ENCODE data around the gene SERPINA9. TPM values are rescaled to one million over a fixed set of nuclear protein-coding genes. Genes with fewer than 3 reads are reported as not detected.
"Not testable (repeated sequence)": the region's sequence is repeated elsewhere in the genome, so short reads cannot be mapped to it uniquely, and the experiment has no call there.

SERPINA9 gene
- total RNA-seq, 1 donor from 2014 or later: not detected

- DNase-seq (no peak), ATAC-seq (ENCODE audit: poor library complexity) (no peak)
- intact Hi-C loops (cut with DNase I): no loop called here
Measured at GRCh38 chr14:94446126-94446525, 29.9 kb downstream of the SERPINA9 start.

DNA sequence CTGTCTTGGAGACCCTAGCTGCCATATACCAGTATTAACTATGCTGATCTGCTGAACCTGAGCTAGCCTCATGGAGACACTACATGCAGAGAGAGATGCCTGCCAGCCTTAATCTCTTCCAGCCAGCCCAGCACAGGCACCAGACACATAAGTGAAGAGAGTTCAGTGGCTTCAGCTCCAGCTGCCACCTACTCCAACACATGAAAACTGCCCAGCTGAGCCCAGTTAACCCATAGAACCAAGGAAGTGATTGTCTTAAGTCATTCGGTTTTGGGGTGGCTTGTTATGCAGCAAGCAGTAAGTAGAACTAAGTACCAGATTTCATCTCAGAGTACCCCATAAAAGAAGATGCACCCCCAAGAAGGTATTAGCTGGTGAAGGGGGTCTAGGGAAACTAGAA is 31.0 kb downstream of the SERPINA9 start:
- intact Hi-C loops (cut with DNase I): no loop called here

DNA sequence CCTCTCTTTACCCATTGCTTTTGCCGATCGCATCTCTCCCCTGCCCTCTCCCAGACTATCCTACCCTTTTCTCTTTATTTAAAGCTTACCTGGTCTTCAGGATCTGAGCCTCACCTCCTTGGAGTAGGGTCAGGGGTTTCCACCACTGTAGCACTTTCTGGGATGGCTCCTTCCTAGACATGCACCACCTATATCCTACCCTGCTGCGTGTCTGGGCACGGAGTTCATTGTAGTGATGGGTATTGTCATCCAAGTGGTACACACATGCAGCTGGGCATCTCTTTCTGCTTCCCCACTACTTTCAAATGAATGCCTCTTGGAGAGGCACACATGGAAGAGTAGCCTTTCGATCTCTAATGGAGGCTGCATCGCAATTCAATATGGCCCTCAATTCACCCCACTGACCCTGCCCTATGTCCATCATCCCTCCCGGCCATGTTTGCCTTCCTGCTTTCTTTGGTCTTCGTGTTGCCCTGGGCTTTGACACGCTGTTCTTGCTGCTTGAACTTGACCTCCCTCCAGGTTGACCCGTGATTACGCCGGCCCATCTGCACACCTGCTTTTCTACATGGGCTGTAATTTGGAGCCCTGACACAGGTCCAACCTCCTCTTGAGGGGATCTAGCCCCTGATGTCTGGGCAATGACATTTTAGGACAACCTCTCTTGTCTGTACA is 34.3 kb downstream of the SERPINA9 start:
- intact Hi-C loops (cut with DNase I): no loop called here
- no peak for ATAC-seq (ENCODE audit: poor library complexity)
- DNase-seq: no peak

More for the DNA sequence above, 31.0 kb downstream of the SERPINA9 start:
- no peak for DNase-seq
- ATAC-seq (ENCODE audit: poor library complexity): no peak

DNA sequence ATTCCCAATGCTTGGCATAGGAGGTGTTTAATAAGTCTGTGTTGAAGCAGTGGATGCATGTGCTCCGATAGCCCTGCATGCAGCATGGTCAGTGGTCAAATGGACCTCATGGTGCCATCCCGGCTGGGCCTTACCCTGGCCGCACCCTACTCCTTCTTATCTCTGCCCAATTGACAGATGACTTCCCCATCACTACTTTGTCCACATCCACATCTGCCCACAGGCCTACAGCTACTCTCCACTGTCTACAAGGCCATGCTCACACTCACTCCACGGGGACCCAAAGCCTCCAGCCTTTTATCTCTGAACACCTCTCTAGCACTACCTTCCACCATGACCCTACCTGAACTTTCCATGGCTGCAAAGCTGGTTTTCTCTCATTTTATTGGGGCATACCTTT is 34.9 kb downstream of the SERPINA9 start:
- intact Hi-C loops (cut with DNase I): no loop called here
- ATAC-seq (ENCODE audit: poor library complexity) (no peak), DNase-seq (no peak)

DNA sequence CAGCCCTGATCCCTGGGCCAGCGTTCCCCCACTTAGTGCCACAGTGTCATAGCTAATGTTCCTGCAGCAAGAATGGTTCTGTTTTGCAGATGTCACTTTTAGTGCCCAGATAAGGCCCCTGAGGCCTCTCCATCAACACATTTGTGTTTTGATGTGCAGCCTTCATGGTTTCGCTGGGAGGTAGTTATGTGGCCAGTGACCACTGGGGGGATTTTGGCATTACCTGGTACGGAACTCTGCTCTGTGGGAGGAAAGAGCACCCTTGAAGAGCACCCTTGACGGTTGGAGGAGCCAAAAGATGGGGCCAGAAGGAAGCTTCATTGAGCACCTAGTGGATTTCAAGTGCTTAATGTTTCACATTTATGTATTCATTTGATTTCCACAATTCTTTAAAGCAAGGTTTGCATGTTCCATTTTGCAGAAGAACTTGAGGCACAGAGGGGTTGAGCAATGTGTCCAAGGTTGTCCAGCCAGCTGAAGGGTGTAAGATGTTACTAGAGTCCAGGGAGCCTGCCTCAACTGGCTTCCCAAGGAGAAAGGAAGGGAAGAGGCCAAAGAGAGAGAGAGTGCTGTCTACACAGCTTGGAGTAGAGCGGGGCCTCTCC is 36.4 kb downstream of the SERPINA9 start:
- ATAC-seq (ENCODE audit: poor library complexity): no peak
- intact Hi-C loops (cut with DNase I): no loop called here
- DNase-seq: no peak

DNA sequence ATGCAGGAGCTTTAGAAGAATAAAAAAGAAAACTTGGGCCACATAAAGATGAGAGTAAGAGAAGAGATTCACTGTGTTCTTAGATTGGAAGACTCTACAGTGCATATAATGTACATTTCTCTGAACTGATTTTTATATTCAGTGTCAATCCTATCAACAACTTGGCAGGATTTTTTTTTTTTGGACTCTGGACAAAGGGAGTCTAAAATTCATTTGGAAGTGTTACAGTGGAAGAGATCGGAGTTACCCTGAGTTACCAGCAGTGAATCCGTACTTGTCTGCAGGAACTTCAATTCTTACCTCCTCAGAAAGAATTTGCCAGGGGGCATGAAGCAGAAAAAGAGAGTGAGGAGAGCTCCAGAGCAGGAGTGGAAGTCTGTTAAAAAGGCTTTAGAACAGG is 47.4 kb downstream of the SERPINA9 start:
- DNase-seq: no peak
- ATAC-seq (ENCODE audit: poor library complexity): no peak
- intact Hi-C loops (cut with DNase I): no loop called here

GRCh38 chr14:94427016-94427613 is 48.9 kb downstream of the SERPINA9 start:
- intact Hi-C loops (cut with DNase I): no loop called here
- no peak for ATAC-seq (ENCODE audit: poor library complexity)
- no peak for DNase-seq

- ATAC-seq (ENCODE audit: poor library complexity) (no peak), DNase-seq (no peak)
- intact Hi-C loops (cut with DNase I): no loop called here
Measured at GRCh38 chr14:94426526-94426925, 49.5 kb downstream of the SERPINA9 start.

DNA sequence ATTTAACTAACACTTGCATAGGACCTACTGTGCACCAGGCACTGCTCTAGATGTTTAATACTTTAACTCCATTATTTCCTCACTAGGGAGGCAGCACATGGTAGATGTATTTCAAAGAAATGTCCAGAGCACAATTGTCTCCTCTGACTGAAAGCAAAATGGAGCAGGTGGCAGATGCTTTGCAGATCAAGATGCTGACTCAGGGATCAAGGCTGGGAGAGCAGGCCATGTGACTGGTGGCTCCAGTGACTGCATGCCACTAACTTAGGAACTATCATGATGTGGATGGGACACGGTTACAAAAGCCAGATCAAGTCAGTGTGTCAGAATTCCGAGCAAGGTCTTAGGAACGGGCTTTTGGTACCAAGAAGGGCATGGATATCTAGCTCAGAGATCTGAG is 51.6 kb downstream of the SERPINA9 start:
- DNase-seq (no peak), ATAC-seq (ENCODE audit: poor library complexity) (no peak)
- intact Hi-C loops (cut with DNase I): no loop called here

GRCh38 chr14:94423453-94424056 is 52.4 kb downstream of the SERPINA9 start:
- intact Hi-C loops (cut with DNase I): no loop called here
- peak; percentile 77 for DNase-seq
- peak; percentile 53 for ATAC-seq (ENCODE audit: poor library complexity)

DNA sequence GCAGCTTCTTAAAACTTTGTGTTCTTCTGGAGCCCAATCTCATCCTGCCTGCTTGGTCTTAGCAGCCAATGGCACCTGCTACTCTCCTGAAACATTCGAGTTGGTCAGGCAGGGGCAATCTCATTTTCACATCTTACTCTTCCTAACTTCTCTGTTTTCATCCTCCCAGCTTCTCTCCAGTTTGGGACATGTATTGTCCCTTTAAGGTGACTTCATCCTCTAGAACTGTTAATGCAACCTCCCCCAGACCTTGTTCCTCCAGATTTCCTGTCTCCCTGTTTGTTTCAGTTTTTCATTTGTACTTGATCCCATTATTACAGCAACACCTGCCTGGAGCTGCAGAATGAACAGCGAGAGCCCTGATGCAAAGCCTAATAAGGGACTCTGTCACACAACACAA is 54.7 kb downstream of the SERPINA9 start:
- ATAC-seq (ENCODE audit: poor library complexity): no peak
- intact Hi-C loops (cut with DNase I): no loop called here

DNA sequence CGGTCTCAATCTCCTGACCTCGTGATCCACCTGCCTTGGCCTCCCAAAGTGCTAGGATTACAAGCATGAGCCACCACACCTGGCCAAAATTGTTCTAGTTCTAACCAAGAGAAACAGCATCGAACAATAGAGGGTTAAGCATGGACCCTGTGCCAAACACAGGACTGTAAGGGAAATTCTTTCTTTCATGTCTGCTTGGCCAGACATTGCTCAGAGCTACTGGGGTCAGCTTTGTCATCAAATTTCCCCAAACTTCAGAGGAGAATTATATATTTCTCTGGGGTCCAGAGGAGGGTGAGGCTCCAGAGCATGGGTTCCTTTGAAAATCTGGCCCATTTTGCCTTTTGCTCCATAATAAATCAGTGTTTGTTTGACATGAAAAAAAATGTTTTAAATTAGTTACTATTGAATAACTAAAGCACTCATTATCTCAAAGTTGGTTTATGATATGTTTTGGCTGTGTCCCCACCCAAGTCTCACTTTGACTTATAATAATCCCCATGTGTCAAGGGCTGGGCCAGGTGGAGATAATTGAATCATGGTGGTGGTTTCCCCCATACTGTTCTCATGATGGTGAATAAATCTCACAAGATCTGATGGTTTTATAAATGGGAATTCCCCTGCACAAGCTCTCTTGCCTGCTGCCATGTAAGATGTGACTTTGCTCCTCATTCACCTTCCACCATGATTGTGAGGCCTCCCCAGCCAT is 58.3 kb downstream of the SERPINA9 start:
- ATAC-seq (ENCODE audit: poor library complexity); DNase-seq; intact Hi-C loops (cut with DNase I): not testable (repeated sequence)

More for the DNA sequence above, 54.7 kb downstream of the SERPINA9 start:
- DNase-seq: no peak

Other genes with a start within 250 kb of the SERPINA9 start
- gene SERPINA10, start 182.9 kb downstream of the SERPINA9 start, total RNA-seq: not detected
- not detected for gene SERPINA6, start 152.9 kb downstream of the SERPINA9 start, total RNA-seq
- not detected for gene SERPINA2, start 109.5 kb downstream of the SERPINA9 start, total RNA-seq
- 5.0 TPM for gene SERPINA1, start 87.6 kb downstream of the SERPINA9 start, total RNA-seq
- gene SERPINA11, start 23.4 kb downstream of the SERPINA9 start, total RNA-seq: not detected
- not detected for gene SERPINA12, start 33.3 kb upstream of the SERPINA9 start, total RNA-seq
- not detected for gene SERPINA4, start 85.2 kb upstream of the SERPINA9 start, total RNA-seq
- 2.7 TPM for gene SERPINA5, start 105.2 kb upstream of the SERPINA9 start, total RNA-seq
- gene SERPINA3, start 136.2 kb upstream of the SERPINA9 start, total RNA-seq: 55.2 TPM